GM18511 (cell line): Measurements from ENCODE around the gene PTRH2.

Experiments
- ATAC-seq: cut with Tn5 transposase; IDR thresholded peaks from one replicate; pipeline ENCODE4 v1.9.1; 2021; ENCODE audit warnings: mild to moderate bottlenecking, moderate library complexity; ENCODE audit not compliant: unreplicated experiment

Gene PTRH2

DNA sequence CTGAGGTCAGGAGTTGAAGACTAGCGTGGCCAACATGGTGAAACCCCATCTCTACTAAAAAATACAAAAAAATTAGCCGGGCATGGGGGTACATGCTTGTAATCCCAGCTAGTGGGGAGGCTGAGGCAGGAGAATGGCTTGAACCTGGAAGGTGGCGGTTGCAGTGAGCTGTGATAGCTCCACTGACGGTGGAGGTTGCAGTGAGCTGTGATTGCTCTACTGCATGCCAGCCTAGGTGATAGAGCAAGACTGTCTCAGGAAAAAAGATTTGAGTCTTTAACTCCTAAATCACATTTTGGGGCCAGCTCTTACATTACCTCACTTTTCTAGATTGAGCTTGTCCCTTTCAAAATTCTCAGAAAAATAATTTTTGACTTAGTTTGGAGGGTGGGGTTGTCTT is 15.4 kb upstream of the PTRH2 start:
- no peak for ATAC-seq

DNA sequence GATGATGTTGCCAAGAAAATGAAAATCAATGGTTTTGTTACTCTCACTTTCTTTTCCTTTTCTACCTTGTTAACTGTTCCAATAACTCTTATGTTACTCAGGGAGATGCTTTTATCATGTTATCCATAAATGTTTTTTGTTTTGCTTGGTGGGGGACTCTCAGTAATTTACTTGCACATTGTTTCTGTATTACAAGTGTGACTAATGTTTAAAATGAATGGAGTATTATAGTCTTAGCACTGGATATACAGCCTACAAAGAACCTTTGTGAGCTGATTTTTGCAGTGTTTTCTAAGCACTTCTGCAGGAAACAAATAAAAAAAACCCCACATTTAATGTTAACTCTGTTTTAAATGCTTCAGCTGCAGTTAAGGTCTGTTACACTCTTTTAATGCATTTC is 12.3 kb upstream of the PTRH2 start:
- no peak for ATAC-seq

DNA sequence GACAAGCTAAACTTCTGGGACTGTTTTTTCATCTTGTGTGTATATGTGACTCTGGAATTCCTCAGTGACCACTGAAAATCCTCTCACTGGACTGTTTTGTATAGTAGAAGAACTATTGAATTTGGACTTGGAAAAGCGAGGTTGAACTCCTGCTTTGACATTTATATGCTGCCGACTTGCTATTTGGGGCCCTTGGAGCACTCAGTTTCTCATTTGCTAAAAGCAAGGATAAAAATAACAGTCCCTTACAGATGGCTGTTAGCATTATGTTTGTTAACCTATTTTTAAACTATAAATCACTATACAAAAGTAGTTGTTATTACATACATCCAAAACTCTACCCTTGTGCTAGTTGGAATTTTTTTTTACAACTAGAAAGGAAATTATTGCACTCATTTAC is 9.2 kb upstream of the PTRH2 start:
- no peak for ATAC-seq

DNA sequence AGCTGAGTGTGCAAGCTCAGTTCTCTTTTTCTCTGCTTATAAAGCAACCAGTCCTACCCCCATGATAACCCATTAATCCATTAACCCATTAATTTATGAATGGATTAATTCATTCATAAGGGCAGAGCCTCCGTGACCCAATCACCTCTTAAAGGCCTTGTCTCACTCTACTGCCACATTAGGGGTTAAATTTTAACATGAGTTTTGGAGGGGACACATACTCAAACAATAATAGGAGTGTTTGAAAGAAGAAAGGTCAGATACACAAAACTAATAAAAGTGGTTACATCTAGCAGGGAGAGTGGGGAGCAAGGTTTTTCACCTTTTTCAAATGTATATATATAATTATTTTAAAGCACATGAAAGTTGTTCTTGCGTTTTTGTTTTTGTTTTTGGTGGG is 7.0 kb upstream of the PTRH2 start:
- no peak for ATAC-seq

DNA sequence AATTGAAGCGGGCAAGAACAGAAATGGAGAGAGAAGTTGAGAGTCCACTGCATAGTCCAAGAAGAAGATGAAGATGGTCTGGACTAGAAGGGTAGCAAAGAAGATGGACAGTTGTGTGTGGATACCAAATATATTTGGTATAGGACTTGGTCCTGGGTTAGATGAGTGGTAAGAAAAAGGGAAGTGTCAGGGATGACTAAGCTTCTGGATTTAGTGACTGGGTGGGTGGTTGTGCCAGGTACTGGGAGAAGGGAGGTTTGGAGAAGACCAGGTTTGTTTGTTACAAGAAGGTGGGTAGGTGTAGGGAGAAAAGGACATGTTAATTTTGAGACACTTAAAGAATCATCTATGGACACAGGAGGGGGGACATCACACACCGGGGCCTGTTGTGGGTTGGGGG is 5.6 kb upstream of the PTRH2 start:
- ATAC-seq: no peak

DNA sequence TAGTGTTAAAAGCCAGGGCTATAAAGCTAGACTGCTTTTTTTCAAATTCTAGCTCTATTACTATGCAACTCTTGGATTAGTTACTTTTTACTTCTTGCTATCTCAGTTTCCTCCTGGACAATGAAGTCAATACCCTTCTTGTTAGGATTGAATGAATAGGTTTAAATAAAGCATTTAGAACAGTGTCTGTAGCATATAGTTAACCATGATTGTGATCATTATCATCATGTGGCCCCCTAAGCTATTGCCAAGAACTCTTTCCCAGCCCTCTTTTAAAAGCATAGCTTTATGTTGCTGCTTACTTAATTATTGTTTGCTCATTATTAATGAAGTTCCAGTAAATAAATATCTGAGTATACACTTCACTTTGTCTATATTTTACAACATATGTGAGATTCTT is 4.7 kb upstream of the PTRH2 start:
- no peak for ATAC-seq

DNA sequence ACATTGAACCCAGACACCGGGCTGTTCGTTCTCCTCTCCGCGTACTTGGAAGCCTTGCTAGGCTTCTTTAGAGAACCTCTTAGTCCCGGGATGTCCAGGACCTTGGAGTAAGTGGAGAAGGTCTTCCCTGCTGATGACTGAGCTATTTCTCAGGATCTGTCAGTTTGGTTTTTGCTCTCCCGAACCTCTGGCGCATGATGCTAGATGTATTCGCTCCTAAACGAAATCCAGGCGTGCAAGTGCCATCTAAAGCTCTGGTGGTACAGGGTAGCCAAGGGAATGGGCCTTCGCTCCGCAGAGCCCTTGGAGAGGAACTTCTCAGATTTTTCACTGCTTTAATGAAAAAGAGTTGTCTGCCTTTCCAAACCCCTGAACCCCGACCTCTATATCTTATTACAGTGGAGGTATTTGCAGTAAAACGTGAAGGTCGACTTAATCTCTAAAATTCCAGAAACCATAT is 771 bp upstream of the PTRH2 start:
- no peak for ATAC-seq

DNA sequence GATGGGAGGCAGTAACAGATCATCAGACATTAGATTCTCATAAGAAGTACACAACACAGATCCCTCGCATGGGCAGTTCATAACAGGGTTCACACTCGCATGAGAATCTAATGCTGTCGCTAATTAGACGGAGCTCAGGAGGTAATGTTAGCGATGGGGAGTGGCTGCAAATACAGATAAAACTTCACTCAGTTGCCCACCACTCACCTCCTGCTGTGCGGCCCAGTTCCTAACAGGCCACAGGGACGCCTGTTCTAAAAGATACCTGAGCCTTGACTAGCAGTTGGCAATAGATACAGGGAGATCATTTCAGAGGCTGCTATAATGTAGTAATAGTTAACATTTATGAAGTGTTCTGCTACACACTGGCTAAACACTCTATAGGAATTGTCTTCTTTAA is 4.9 kb downstream of the PTRH2 start:
- ATAC-seq: no peak

DNA sequence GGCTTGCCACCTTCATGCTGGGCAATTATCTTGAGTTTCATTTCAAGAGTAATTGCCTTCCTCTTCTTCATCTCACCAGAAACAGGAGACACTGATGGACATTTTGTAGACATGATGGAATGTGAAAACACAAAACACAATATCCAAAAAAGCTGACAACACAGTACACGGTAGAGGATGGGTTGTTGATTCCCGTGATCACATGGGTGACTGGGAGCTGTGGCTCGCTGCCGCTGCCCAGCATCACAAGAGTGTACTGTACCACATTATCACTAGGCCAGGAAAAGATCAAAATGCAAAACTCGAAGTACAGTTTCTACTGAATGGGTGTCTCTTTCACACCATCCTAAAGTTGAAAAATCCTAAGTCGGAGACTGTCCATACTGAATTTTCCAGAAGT is 7.4 kb downstream of the PTRH2 start:
- no peak for ATAC-seq

DNA sequence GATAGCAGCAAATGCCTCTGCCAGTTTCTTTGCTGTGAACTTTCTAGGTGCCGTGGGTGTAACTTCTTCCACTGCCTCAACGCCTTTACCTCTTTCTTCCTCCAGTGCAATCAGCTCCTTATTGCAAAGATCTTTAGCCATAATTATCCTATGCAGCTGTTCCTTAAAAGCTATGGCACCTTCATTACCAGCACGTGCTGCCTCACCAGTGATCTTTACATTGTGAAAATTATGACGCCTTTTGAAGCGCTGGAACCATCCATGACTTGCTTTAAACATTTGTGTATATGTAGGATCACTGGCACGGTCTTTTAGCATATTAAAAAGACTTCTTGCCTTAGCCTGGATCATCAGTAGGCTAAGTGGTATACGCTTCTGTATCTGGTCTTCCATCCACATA is 8.0 kb downstream of the PTRH2 start:
- ATAC-seq: no peak

DNA sequence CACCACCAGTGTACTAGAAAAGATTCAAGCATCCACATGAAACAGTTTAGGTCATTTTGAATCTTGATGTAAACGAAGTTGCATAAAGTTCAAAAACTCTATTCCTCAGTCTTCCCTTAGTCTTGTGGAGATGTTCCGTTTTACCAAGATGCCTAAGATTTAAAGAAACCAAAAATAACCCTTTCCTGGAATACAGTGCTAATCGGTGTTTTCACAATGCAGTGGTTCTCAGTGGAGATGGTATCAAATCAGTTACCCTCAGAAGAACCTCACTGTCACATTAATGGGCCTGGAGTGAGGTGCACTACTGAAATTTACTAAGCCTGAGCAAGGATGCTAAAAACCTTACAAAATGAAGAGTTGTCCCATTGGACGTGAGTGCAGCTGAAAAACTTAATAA is 9.1 kb downstream of the PTRH2 start:
- no peak for ATAC-seq

DNA sequence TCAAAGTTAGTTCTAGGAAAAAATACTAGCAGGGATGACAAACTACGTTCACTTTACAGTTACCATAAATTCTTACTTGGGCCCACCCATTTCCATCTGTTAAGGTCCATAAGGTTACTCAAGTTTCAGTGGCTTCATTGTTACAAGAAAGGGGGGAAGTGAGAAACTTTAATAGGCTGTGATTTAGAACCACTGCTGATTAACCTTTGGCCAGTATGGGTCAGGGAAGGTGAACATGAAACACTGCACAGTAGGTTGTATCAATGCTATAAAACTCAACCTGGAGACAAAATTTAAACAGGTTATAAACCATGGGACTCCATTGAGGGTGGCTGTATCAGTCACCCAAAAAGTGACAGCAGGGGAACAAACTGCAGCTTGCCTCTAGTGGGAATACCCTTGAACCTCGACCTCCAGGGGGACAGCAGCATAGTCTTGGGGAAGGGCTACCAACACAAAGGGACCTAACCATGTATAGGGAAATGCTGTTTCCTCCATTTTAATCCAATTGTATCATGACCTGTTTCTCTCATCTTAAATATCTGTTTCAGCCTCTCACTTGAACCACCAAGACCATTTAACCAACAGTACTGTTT is 10.4 kb downstream of the PTRH2 start:
- no peak for ATAC-seq

DNA sequence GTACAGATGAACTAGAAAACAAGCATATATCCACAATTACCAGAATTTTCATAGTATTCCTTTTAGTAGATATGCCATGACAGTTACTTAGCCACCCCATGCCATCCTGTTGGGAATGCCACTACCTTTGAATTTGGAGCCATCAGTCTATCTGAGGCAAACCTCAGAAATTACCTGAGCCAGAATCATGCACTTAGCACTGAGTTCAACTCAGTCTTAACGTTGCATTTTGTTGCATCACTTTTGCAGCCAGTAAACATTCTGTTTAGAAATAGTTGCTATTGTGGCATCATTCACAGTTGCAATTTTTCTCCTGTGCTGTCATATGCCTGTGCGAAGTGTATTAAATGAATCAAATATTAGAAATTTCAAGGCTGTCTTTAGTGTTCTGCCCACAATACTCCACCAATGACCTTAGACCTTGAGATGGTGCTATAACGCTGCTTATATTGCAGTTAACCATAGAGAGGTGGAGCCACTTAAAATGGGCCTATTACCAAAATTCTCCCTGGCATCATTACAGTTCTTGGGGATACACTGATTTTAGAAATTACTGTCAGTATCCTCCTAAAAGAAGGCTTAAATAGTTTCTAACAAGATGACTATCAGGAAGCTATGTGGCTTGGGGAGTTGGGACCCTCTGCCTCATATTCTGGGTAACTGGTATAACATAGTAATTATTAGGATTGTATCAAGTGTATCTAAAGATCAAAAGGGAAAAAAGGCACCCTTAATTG is 11.1 kb downstream of the PTRH2 start:
- ATAC-seq: no peak

DNA sequence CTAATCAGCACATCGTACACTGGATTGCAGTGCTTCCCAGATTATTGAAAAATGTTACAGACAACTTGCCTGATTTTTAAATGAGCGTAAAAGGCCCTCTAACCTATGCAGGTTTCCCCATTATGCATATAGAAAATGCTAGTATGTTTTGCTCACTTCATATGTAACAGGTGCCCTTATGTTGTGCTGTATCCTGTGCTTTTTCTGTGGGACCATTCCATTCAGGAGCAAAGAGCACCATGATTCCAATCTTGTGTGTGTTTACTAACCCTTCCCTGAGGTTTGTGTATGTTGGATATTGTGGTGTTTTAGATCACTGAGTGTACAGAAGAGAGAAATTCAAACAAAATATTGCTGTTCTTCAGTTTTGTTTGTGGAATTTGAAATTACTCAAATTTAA is 12.9 kb downstream of the PTRH2 start:
- no peak for ATAC-seq

DNA sequence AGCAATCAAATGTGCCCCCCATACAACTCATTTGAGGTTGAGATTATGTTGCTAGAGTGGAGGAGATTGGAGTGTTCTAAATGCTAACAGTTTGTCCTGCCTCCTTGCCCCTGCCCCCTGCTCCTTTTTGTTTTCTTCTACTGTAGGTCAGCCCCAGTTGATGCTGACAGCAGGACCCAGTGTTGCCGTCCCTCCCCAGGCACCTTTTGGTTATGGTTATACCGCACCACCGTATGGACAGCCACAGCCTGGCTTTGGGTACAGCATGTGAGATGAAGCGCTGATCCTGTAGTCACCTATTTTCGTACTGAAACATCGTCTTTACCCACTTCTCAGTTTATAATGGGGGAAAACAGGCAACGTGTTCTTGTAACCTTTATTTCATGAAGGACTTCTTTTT is 13.6 kb downstream of the PTRH2 start:
- ATAC-seq: no peak

DNA sequence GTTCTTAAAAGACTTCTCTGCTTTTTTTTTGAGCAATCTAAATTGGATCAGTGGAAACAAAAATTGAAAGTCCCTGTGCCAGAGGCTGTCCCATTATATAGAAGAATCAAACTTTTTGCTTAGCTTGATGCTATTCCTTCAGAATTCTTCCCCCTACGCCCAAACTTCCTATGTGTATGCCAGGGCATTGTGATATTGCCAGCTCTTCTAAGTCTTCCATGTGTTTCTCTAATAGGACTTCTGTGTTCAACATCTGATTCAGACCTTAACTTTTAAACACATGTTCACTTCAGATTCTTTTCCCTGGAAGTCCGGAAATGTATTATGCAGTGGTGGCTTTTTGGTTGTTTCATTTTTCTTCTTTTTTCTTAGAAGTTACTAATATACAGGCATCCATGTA is 18.7 kb downstream of the PTRH2 start:
- ATAC-seq: no peak

DNA sequence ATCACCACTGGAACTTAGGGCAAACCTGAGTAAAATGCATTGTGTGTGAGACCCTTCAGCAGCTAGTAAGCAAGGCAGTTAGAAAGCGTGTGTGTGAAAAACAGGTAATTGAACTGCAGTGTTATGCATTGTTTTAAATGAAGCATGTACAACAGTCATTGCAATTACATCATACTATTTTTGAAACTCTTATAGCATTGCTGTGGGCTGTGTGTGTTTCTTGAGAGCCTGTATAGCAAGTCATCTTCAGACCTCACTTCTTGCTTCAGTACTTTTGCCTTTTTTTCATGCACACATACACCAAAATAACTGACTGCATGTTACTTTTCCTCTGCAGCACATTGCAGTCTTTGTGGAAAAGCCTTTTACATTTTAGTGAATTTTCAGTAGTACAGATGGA is 19.2 kb downstream of the PTRH2 start:
- no peak for ATAC-seq

DNA sequence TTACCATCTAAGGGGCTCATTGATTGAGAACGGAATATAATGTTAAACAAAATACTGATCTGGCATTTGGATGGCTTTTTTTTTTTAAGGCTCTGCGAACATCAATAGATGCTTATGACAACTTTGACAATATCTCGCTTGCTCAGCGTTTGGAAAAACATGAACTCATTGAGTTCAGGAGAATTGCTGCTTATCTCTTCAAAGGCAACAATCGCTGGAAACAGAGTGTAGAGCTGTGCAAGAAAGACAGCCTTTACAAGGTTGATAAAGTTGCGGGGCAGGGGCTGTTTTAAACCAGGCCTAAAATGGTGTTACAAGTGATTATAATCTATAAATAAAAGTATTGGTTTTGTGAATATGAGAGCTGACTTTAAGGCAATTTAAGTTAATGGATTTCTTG is 22.3 kb downstream of the PTRH2 start:
- no peak for ATAC-seq

DNA sequence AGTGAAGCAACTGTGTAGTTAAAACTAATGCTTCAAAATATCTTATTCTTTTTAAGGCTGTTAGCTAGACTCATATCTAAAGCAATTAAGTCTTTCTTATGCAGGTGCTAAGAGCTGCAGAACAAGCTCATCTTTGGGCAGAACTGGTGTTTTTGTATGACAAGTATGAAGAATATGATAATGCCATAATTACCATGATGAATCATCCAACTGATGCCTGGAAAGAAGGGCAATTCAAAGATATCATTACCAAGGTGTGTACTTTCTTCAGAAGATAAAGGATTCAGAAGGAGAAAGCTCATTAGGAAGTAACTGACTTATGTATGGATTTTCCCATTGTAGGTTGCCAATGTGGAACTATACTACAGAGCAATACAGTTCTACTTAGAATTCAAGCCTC is 23.9 kb downstream of the PTRH2 start:
- no peak for ATAC-seq

DNA sequence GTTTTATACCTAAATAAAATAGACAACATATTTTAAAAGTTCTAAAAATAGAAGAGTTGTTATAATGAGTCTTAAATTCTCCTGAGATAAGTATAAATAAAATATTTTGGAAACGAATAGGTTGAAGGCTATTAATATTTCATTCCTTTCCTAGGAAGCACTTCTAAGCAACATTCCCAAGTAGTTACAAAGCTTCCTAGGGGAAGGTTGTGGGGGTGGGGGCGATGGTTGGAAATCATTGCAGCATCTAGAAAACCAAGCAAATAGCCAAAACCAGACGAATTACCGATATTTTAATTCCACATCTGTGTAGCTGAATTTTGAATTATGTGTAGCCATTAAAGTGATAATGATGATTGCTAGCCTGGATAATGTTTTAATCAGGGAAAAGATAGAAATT is 26.9 kb downstream of the PTRH2 start:
- no peak for ATAC-seq

DNA sequence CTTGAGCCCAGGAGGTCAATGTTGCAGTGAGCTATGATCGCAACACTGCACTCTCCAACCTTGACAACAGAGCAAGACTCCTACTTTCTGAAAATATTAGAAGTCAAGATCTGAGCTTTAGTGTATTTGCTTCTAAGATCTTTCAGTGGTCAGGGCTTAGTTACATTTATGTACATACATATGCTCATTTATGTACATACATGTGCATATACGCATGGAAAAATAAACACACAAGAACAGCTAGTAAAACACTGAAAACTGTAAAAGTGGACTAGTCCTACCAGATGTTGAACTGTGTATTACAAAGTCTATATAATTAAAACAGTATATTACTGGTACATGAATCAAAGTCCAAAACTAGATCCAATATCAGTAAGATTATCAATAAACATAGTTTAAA is 28.3 kb downstream of the PTRH2 start:
- ATAC-seq: no peak

DNA sequence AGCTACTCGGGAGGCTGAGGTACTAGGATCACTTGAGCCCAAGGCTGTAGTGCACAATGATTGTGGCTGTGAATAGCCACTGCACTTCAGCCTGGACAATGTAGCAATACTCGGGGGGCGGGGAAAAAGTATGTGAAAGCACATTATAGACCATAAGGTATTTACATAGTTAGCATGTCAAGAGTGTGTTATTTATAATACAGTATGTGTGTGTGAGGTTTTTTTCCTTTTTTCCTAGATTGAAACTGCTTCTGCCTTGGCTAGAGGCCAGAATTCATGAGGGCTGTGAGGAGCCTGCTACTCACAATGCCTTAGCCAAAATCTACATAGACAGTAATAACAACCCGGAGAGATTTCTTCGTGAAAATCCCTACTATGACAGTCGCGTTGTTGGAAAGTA is 30.5 kb downstream of the PTRH2 start:
- ATAC-seq: no peak

DNA sequence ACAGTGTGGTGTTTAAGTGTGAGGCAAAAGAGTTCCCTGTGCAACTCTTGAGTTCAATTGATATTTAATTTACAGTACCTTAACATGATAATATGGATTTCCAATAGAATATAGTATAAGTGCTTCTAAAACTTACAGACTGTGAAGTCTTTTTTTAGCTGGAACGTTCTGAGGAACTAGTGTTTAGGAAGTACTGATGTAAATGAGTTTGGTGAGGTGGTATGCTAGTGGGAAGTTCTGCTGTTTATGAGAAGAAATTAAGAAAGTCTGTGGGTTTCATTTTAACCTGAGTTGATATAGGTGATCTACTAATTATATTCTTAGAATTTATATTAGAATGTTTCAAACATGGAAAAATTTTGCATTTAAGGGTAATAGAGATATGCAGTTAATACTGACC is 32.0 kb downstream of the PTRH2 start:
- no peak for ATAC-seq
